ENCODE measurements around the gene ABCC11. TPM values are rescaled to one million over a fixed set of nuclear protein-coding genes. Genes with fewer than 3 reads are reported as not detected.

The ABCC11 gene
- total RNA-seq, 2 donors from 2014 or later: not detected

- Histone ChIP-seq H3K4me3 (no peak overlapping the region), H3K4me1 (no peaks in the 10 kb centered on the region), H3K27ac (no peak overlapping the region), H3K9me3 (no peaks in the 10 kb centered on the region), H3K27me3 (no peaks in the 10 kb centered on the region), H3K9ac (ENCODE audit: low read depth in 2 of 2, low read length in 2 of 2) (no peak overlapping the region), H3K36me3 (no peaks in the 10 kb centered on the region)
- intact Hi-C loops (cut with DNase I): no loop called here
- DNase-seq: no peak
- no peak for TF ChIP-seq CTCF (IDR thresholded peaks at IDR 0.05)
These were observed 44.0 kb upstream of the ABCC11 start for GRCh38 chr16:48291303-48291702.

GRCh38 chr16:48287239-48287638 lies 39.9 kb upstream of the ABCC11 start:
- no peak for TF ChIP-seq CTCF (IDR thresholded peaks at IDR 0.05)
- Histone ChIP-seq H3K36me3 (no peaks in the 10 kb centered on the region), H3K9ac (ENCODE audit: low read depth in 2 of 2, low read length in 2 of 2) (no peak overlapping the region), H3K4me3 (no peak overlapping the region), H3K27ac (no peak overlapping the region), H3K4me1 (no peaks in the 10 kb centered on the region), H3K9me3 (no peaks in the 10 kb centered on the region), H3K27me3 (no peaks in the 10 kb centered on the region)
- DNase-seq: no peak
- intact Hi-C loops (cut with DNase I): no loop called here

GRCh38 chr16:48284772-48285409 lies 37.6 kb upstream of the ABCC11 start:
- no peaks in the 10 kb centered on the region for H3K4me1 ChIP-seq
- intact Hi-C loops (cut with DNase I): no loop called here
- H3K9ac ChIP-seq (ENCODE audit: low read depth in 2 of 2, low read length in 2 of 2): no peak overlapping the region
- no peak overlapping the region for H3K27ac ChIP-seq
- DNase-seq: no peak
- TF ChIP-seq CTCF (IDR thresholded peaks at IDR 0.05): no peak
- no peaks in the 10 kb centered on the region for H3K27me3 ChIP-seq
- H3K4me3 ChIP-seq: no peak overlapping the region
- no peaks in the 10 kb centered on the region for H3K9me3 ChIP-seq
- H3K36me3 ChIP-seq: no peaks in the 10 kb centered on the region

- intact Hi-C loops (cut with DNase I): no loop called here
- DNase-seq: no peak
- H3K4me1 ChIP-seq: no peaks in the 10 kb centered on the region
- no peak overlapping the region for H3K27ac ChIP-seq
- H3K36me3 ChIP-seq: no peaks in the 10 kb centered on the region
- no peak overlapping the region for H3K4me3 ChIP-seq
- no peaks in the 10 kb centered on the region for H3K9me3 ChIP-seq
- H3K9ac ChIP-seq (ENCODE audit: low read depth in 2 of 2, low read length in 2 of 2): no peak overlapping the region
- no peaks in the 10 kb centered on the region for H3K27me3 ChIP-seq
- no peak for TF ChIP-seq CTCF (IDR thresholded peaks at IDR 0.05)
These were observed 35.4 kb upstream of the ABCC11 start for GRCh38 chr16:48282636-48283263.

- no peak for DNase-seq
- H3K4me1 ChIP-seq: no peaks in the 10 kb centered on the region
- no peaks in the 10 kb centered on the region for H3K9me3 ChIP-seq
- TF ChIP-seq CTCF (IDR thresholded peaks at IDR 0.05): no peak
- no peak overlapping the region for H3K9ac ChIP-seq (ENCODE audit: low read depth in 2 of 2, low read length in 2 of 2)
- H3K27me3 ChIP-seq: no peaks in the 10 kb centered on the region
- intact Hi-C loops (cut with DNase I): no loop called here
- H3K36me3 ChIP-seq: no peaks in the 10 kb centered on the region
- no peak overlapping the region for H3K27ac ChIP-seq
- no peak overlapping the region for H3K4me3 ChIP-seq
These were observed 33.2 kb upstream of the ABCC11 start for GRCh38 chr16:48280546-48280945.
